ENCODE results near the gene CLINT1. TPM values are rescaled to one million over a fixed set of nuclear protein-coding genes. Genes with fewer than 3 reads are reported as not detected.
A peak's percentile ranks its signal among the peaks of the same experiment; 100 is the strongest.

Gene CLINT1
- total RNA-seq, 1 experiment from 2014 or later = 170 TPM

DNA sequence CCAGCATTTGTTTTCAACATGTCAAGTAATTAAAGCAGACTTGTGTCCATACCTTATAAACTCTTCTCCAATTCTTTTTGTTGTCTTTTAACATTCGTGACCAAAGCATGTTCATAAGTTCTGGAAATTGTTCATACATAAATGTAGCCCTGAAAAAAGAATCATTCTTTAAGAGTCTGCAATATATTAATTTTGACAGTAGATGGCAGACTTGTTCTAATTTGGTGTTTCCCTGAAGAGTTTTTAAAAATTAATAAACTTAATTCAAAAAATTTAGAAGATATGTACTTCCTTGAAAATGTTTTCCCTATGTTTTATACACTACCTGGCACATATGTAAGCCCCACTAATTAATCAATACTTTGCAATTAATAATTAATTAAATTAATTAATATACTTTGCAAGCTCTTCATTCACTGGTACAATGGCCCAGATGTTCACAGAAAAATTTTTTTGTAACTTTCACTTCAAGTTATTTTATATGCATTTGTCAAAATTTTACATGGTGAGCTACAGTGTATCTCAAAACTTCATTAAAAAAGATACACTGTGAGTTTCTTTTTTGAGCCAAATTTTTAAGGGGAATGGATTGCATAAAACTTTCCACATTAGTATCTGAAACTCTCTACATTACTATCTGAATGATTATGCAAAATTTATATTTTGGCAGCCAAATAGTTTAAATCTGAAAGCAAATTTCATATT lies 42.1 kb downstream of the CLINT1 start:
- no peak overlapping the region for H3K4me3 Mint-ChIP-seq (ENCODE audit: unreplicated experiment)
- intact Hi-C loops (cut with micrococcal nuclease) = loop anchor here (1.0 kb wide), 4 partner anchors 55 to 178 kb away; no protein-coding TSS in a partner anchor
- BruUV-seq (replicated peaks) = no TSS peak

GRCh38 chr5:157812086-157812485 lies 46.9 kb downstream of the CLINT1 start:
- no peak overlapping the region for H3K27ac Mint-ChIP-seq (ENCODE audit: low read depth, unreplicated experiment)
- H3K4me3 Mint-ChIP-seq (ENCODE audit: unreplicated experiment) = no peak overlapping the region
- H3K4me1 Mint-ChIP-seq (ENCODE audit: insufficient read depth, unreplicated experiment) = no peaks in the 10 kb centered on the region
- H3K27me3 Mint-ChIP-seq (ENCODE audit: insufficient read depth, unreplicated experiment) = no peaks in the 10 kb centered on the region
- H3K9me3 Mint-ChIP-seq (ENCODE audit: unreplicated experiment) = no peaks in the 10 kb centered on the region
- TF ChIP-seq, protein P1, sequence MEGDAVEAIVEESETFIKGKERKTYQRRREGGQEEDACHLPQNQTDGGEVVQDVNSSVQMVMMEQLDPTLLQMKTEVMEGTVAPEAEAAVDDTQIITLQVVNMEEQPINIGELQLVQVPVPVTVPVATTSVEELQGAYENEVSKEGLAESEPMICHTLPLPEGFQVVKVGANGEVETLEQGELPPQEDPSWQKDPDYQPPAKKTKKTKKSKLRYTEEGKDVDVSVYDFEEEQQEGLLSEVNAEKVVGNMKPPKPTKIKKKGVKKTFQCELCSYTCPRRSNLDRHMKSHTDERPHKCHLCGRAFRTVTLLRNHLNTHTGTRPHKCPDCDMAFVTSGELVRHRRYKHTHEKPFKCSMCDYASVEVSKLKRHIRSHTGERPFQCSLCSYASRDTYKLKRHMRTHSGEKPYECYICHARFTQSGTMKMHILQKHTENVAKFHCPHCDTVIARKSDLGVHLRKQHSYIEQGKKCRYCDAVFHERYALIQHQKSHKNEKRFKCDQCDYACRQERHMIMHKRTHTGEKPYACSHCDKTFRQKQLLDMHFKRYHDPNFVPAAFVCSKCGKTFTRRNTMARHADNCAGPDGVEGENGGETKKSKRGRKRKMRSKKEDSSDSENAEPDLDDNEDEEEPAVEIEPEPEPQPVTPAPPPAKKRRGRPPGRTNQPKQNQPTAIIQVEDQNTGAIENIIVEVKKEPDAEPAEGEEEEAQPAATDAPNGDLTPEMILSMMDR (IDR thresholded peaks at IDR 0.05; ENCODE audit: unreplicated experiment) = no peak
- H3K36me3 Mint-ChIP-seq (ENCODE audit: insufficient read depth, unreplicated experiment) = peaks cover 76% of the 10 kb centered on the region
- ChIA-PET CTCF (interaction anchor here (0.9 to 4.8 kb wide), 7 partner anchors 51 to 1321 kb away, joined by 3 to 48 read pairs (median 7); partner anchors contain the start of gene LSM11), POLR2A (interaction anchor here (0.8 to 2.2 kb wide), 5 partner anchors 18 to 571 kb away, joined by 3 to 10 read pairs (median 4); no protein-coding TSS in a partner anchor)
- DNase-seq (ENCODE audit: unreplicated experiment) = no peak
- no TSS peak for BruUV-seq (replicated peaks)
- intact Hi-C loops (cut with micrococcal nuclease) = no loop called here

More for the DNA sequence above, 42.1 kb downstream of the CLINT1 start:
- ChIA-PET CTCF (interaction anchor here (0.6 to 4.4 kb wide), 39 partner anchors 9 to 1316 kb away, joined by 3 to 101 read pairs (median 4); no protein-coding TSS in a partner anchor), POLR2A (interaction anchor here (1.0 to 1.3 kb wide), 3 partner anchors 12 to 173 kb away, joined by 3 read pairs; no protein-coding TSS in a partner anchor)
- H3K27ac Mint-ChIP-seq (ENCODE audit: low read depth, unreplicated experiment) = no peak overlapping the region
- no peaks in the 10 kb centered on the region for H3K27me3 Mint-ChIP-seq (ENCODE audit: insufficient read depth, unreplicated experiment)
- TF ChIP-seq, protein P1 (IDR thresholded peaks at IDR 0.05; ENCODE audit: unreplicated experiment) = peak; percentile 77
- H3K9me3 Mint-ChIP-seq (ENCODE audit: unreplicated experiment) = no peaks in the 10 kb centered on the region
- DNase-seq (ENCODE audit: unreplicated experiment) = peak; percentile 40
- peaks cover 14% of the 10 kb centered on the region for H3K4me1 Mint-ChIP-seq (ENCODE audit: insufficient read depth, unreplicated experiment)
- H3K36me3 Mint-ChIP-seq (ENCODE audit: insufficient read depth, unreplicated experiment) = peaks cover 57% of the 10 kb centered on the region

DNA sequence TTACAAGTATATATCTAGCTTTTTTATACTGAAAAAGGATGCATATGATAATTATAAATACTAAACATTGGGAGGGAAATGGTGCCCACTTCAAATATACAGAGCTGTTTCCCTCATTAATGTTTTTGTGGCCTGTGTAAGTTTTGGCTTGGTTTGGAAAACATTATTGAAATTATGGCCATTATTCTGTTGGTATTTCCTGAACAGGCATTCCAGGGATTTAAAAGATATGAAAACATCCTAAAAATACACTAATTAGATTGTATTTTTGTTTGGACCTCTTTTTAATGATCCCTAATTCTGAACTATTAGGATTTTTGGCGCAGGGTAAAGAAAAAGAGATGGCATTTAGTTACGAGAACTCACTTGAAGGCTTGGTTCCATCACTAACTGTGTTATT lies 50.9 kb downstream of the CLINT1 start:
- Mint-ChIP-seq H3K9me3 (ENCODE audit: unreplicated experiment) (no peaks in the 10 kb centered on the region), H3K27me3 (ENCODE audit: insufficient read depth, unreplicated experiment) (no peaks in the 10 kb centered on the region), H3K4me1 (ENCODE audit: insufficient read depth, unreplicated experiment) (no peaks in the 10 kb centered on the region), H3K4me3 (ENCODE audit: unreplicated experiment) (no peak overlapping the region), H3K36me3 (ENCODE audit: insufficient read depth, unreplicated experiment) (peaks cover 83% of the 10 kb centered on the region), H3K27ac (ENCODE audit: low read depth, unreplicated experiment) (no peak overlapping the region)
- intact Hi-C loops (cut with micrococcal nuclease) = no loop called here
- BruUV-seq (replicated peaks) = no TSS peak
- no peak for DNase-seq (ENCODE audit: unreplicated experiment)
- ChIA-PET CTCF (interaction anchor here (0.7 to 1.8 kb wide), 7 partner anchors 9 to 187 kb away, joined by 3 to 9 read pairs (median 3); no protein-coding TSS in a partner anchor), POLR2A (interaction anchor here (0.9 to 1.6 kb wide), 2 partner anchors 11 to 142 kb away, joined by 3 to 6 read pairs; no protein-coding TSS in a partner anchor)
- TF ChIP-seq, protein P1 (IDR thresholded peaks at IDR 0.05; ENCODE audit: unreplicated experiment) = no peak

GRCh38 chr5:157802736-157803135 lies 56.2 kb downstream of the CLINT1 start:
- Mint-ChIP-seq H3K9me3 (ENCODE audit: unreplicated experiment) (no peaks in the 10 kb centered on the region), H3K36me3 (ENCODE audit: insufficient read depth, unreplicated experiment) (peaks cover 64% of the 10 kb centered on the region), H3K4me3 (ENCODE audit: unreplicated experiment) (no peak overlapping the region), H3K4me1 (ENCODE audit: insufficient read depth, unreplicated experiment) (no peaks in the 10 kb centered on the region), H3K27me3 (ENCODE audit: insufficient read depth, unreplicated experiment) (no peaks in the 10 kb centered on the region), H3K27ac (ENCODE audit: low read depth, unreplicated experiment) (no peak overlapping the region)
- no peak for DNase-seq (ENCODE audit: unreplicated experiment)
- no TSS peak for BruUV-seq (replicated peaks)
- ChIA-PET POLR2A (interaction anchor here (1.8 kb wide), 1 partner anchor 9 kb away, joined by 4 read pairs; no protein-coding TSS in a partner anchor), CTCF (interaction anchor here (2.0 to 3.0 kb wide), 3 partner anchors 11 to 146 kb away, joined by 6 to 15 read pairs (median 11); no protein-coding TSS in a partner anchor)
- TF ChIP-seq, protein P1 (IDR thresholded peaks at IDR 0.05; ENCODE audit: unreplicated experiment) = no peak
- intact Hi-C loops (cut with micrococcal nuclease) = no loop called here
